HG02571 (cell line): Measurements from ENCODE around the gene IDE.

ENCODE experiments used
- ATAC-seq: cut with Tn5 transposase; IDR thresholded peaks from one replicate; pipeline ENCODE4 v1.9.1; 2021; ENCODE audit warnings: mild to moderate bottlenecking, moderate library complexity; ENCODE audit not compliant: unreplicated experiment

IDE gene

GRCh38 chr10:92567952-92568600 is 5.8 kb downstream of the IDE start:
- no peak for ATAC-seq

GRCh38 chr10:92562424-92562823 is 11.5 kb downstream of the IDE start:
- ATAC-seq, result no peak

- no peak for ATAC-seq
Measured at GRCh38 chr10:92559046-92559445, 14.8 kb downstream of the IDE start.

DNA sequence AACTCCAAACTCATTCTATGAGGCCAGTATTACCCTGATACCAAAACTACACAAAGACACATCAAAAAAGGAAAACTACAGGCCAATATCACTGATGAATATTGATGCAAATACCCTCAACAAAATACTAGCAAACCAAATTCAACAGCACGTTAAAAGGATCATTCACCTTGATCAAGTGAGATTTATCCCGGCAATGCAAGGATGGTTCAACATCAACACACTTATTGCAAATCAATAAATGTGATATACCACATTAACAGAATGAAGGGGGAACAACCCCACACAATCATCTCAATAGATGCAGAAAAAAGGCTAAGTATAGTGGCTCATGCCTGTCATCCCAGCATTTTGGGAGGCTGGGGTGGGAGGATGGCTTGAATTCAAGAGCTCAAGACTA is 19.9 kb downstream of the IDE start:
- ATAC-seq, result no peak

GRCh38 chr10:92552310-92552709 is 21.6 kb downstream of the IDE start:
- no peak for ATAC-seq

GRCh38 chr10:92550924-92551323 is 23.0 kb downstream of the IDE start:
- no peak for ATAC-seq

- no peak for ATAC-seq
Measured at GRCh38 chr10:92547676-92548075, 26.2 kb downstream of the IDE start.

DNA sequence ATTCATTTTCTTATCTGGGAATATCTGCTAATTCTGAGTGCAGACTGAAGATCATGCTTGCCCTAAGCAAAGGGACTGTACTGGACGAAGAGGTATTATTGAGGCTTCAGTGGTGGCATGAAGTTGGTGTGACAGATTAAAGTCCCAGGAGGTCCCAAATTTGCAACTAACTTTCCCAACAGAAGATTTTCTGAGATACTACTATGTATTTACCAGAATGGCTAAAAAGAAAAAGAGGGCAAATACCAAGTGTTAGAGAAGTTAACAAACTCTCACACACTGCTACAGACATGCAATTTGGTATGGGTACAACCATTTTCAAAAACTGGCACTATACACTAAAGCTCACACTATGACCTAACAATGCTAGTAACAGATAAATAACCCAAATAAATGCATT is 28.3 kb downstream of the IDE start:
- ATAC-seq, result no peak

- no peak for ATAC-seq
Measured at GRCh38 chr10:92544296-92544695, 29.6 kb downstream of the IDE start.

DNA sequence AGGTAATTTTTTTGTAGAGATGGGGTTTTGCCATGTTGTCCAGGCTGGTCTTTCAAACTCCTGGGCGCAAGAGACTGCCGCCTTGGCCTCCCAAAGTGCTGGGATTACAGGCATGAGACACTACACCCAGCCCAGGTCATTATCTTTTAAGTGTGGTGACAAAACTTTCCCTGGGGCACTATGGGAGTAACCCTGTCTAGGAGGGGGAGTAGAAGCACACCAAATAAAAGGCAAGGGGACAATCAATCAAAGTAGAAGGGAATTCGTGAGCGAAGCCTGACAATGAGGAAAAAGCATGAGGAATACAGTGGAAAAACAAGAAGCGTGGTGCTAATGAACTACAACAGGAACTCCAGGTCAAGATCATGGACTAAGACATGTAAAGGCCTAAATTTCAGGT is 31.4 kb downstream of the IDE start:
- no peak for ATAC-seq

DNA sequence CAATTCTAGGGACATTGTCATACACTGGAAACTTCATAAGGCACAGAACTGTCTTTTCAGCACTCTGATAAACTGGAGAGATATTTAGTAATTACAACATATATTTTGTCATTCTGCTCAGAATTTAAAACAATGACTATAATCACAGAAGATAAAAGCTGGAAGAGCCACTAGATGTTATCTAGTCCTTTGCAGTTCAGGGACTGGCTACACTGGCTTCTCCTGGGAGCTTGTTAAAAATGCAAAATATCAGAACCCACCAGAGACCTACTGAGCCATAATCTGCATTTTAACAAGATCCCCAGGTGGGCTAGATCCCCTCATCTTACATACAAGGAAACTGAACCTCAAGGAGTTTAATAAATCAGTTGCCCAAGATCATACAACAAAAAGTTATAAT is 32.3 kb downstream of the IDE start:
- ATAC-seq, result no peak

DNA sequence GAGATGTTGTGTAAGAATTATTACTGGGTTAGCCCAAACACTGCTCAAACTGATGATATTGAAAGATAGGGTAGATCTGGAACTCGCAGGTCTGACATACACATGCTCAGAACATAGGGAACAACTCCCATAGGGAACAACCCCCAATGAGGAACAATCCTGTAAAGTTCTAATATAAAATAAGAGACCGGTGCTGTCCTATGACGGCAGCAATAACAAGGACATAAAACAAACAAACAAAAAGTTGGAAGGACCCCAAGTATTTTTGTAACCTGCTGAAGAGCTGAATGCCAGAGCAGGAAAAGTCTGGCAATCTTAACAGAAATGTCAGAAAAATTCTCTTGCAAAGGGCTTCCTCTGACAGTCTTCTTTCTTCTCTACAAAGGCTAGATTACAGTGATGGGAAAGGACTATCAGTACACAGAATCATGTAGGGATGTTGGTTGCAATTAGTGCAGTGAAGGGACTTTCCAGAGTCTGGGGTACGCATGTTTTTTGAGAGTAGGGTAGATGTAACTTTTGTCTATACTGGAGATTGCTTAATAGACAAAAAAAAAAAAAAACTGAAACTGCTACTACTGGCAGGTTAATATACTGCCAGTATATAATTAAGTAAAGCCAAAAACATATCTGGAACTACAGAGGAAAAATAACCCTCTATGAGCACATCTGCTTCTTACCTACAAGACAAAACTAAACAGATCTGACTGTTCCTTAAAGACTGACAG is 35.5 kb downstream of the IDE start:
- no peak for ATAC-seq

GRCh38 chr10:92530891-92531535 is 42.9 kb downstream of the IDE start:
- ATAC-seq, result no peak

GRCh38 chr10:92530421-92530820 is 43.5 kb downstream of the IDE start:
- no peak for ATAC-seq

GRCh38 chr10:92527716-92528115 is 46.2 kb downstream of the IDE start:
- ATAC-seq, result no peak

GRCh38 chr10:92523639-92524038 is 50.3 kb downstream of the IDE start:
- no peak for ATAC-seq

DNA sequence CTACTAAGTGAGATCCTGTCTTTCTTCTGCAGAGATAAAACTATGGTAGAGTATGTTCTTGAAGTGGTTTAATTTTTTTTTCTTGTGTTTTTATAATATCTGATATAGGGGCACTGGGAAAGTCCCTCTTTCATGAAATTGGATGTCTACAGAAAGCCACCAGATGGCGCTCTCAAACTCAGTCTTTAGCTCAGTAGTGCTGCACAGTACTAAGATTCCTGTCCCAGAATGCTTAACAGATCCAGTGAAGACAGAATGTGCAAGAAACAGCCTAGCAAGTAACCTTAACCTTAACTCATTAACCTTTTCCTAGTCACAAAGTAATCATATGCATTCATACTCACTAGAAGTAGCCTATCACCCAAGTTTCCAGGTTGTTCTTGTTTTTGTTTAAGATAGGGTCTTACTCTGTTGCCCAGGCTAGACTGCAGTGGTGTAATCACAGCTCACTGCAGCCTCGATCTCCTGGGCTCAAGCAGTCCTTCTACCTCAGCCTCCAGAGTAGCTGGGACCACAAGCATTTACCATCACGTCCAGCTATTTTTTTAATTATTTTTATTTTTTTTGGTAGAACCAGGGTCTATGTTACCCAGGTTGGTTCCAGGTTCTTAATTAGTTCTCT is 56.7 kb downstream of the IDE start:
- ATAC-seq, result no peak

- no peak for ATAC-seq
Measured at GRCh38 chr10:92508866-92509265, 65.0 kb downstream of the IDE start.

DNA sequence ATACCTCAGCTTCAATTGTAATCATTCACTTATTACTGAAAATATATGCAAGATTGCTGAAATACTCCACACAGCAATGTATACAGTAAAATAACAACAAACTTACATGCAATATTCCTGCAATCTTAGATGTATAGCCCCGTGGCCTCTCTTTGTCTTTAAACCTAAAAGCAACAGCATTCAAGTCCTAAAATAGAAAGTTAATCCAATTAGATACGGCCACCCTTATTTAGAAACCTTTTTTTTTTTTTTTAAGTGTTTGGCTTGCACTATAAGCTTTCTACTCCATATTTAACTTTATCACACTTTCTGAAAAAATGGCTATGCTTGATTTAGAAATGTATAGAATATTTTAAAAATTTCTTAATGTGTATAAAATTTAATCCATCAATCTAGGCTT is 67.6 kb downstream of the IDE start:
- ATAC-seq, result no peak

DNA sequence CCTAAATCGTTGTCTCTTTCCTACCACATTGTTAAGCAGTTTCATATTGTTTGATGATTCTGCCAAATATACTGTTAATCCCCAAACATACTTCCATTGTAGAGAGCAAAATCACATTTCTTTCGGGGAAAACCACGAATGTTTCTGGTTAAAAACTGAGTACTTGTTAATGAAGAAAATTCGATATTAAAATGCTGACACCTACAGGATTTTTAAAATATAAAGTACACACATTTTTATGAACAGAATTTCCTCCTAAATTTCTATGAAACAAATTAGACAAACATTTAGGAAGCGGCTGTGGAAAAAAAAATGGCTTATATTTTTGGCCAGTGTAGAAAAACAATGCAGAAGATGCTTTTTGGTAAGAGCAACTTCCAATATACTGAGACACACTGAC is 68.8 kb downstream of the IDE start:
- no peak for ATAC-seq

- no peak for ATAC-seq
Measured at GRCh38 chr10:92502296-92502808, 71.5 kb downstream of the IDE start.

DNA sequence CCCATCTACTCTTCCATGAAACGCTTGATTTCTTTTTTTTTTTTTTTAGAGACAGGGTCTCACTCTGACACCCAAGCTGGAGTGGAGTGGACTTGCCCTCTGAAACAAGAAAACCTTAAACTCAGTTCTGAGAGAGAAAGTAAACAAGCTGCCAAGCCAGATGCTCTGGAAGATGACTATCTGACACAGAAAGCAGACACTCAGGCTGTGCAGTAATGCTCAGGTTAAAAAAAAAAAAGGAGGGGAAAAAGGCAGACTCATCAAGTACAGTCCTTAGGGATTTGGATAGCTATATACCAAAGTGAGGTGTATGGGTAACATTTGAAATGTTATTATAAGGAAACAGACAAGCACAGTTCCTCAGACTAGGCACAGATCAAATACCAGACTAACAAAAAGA is 80.5 kb downstream of the IDE start:
- no peak for ATAC-seq
